Measurements from ENCODE around the gene KAT2A. TPM values are rescaled to one million over a fixed set of nuclear protein-coding genes. Genes with fewer than 3 reads are reported as not detected.

The KAT2A gene
- polyA plus RNA-seq, 3 donors, result 1.9 to 68.7 (median 2.0) TPM

DNA sequence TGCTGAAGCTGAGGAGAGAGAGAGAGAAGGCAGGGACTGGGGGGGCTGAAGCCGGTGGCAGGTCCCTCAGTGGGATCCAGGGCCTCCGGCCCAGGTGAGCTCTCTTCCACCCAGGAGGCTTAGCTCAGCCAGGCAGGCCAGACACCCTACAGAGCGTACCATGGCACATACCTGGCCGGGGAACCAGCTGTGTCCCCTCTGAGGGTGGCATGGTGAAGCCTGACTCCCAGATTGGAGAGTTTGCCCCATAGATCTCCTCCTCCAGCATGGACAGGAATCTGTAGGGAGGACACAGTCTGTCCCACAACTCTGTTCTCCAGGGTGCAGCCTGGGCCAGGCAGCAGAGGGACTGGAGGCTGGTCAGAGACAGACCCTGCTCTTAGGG, 3.0 kb downstream of the KAT2A start:
- WGBS (ENCODE audit: insufficient coverage), result 100% methylated on average over 3 of the region's 4 CpGs
- no peaks in the 10 kb centered on the region for H3K9me3 ChIP-seq (replicated peaks in 1 of 2; ENCODE audit: control insufficient read depth in 1 of 2, insufficient read depth in 1 of 2, low read length in 2 of 2)
- H3K4me3 ChIP-seq (replicated peaks in 1 of 3; ENCODE audit: low read depth in 2 of 3, low read length in 3 of 3), result no peak overlapping the region
- Mint-ChIP-seq H3K9me3 (no peaks in the 10 kb centered on the region), H3K27me3 (ENCODE audit: low read depth in 3 of 3) (no peaks in the 10 kb centered on the region), H3K36me3 (peaks cover 20 to 32% of the 10 kb centered on the region in 2 donors), H3K4me3 (no peak overlapping the region), H3K27ac (peak overlapping the region in 1 of 7 donors; percentile 43), H3K4me1 (peaks cover 27% of the 10 kb centered on the region)
- no peak overlapping the region for H3K9ac ChIP-seq (ENCODE audit: insufficient read depth, low read length, poor library complexity, severe bottlenecking)
- intact Hi-C loops (cut with micrococcal nuclease), result loop anchor here in 1 of 2 donors (5.0 kb wide), 1 partner anchor 91 kb away; no protein-coding TSS in a partner anchor
- H3K79me2 ChIP-seq (ENCODE audit: insufficient read depth, low read length), result no peaks in the 10 kb centered on the region
- H3K4me1 ChIP-seq (ENCODE audit: control insufficient read depth in 1 of 2, insufficient read depth in 2 of 2, low read length in 2 of 2), result peaks cover 12 to 20% of the 10 kb centered on the region in 2 donors
- no peak overlapping the region for H2AFZ ChIP-seq (ENCODE audit: insufficient read depth, low read depth, low read length, poor library complexity, severe bottlenecking)
- H3K4me2 ChIP-seq (replicated peaks; ENCODE audit: extremely low read depth, low read length, poor library complexity, severe bottlenecking), result no peak overlapping the region
- H3K27ac ChIP-seq (ENCODE audit: low read depth in 1 of 2, low read length in 2 of 2), result no peak overlapping the region
- no peak for TF ChIP-seq CTCF (IDR thresholded peaks at IDR 0.05)
- peaks cover 0 to 7% of the 10 kb centered on the region in 2 donors for H3K36me3 ChIP-seq (replicated peaks in 1 of 2; ENCODE audit: control insufficient read depth in 1 of 2, insufficient read depth in 2 of 2, low read length in 2 of 2)
- H3K27me3 ChIP-seq (ENCODE audit: control insufficient read depth in 2 of 2, insufficient read depth in 2 of 2, low read length in 2 of 2), result no peaks in the 10 kb centered on the region
- H4K20me1 ChIP-seq (ENCODE audit: insufficient read depth, low read length), result no peaks in the 10 kb centered on the region
- DNase-seq, result no peak

GRCh38 chr17:42117397-42118125, 3.6 kb downstream of the KAT2A start:
- Mint-ChIP-seq H3K36me3 (peaks cover 19 to 27% of the 10 kb centered on the region in 2 donors), H3K27me3 (ENCODE audit: low read depth in 3 of 3) (no peaks in the 10 kb centered on the region), H3K4me1 (peaks cover 30% of the 10 kb centered on the region), H3K27ac (peak overlapping the region in 1 of 7 donors; percentile 46), H3K9me3 (no peaks in the 10 kb centered on the region), H3K4me3 (no peak overlapping the region)
- H4K20me1 ChIP-seq (ENCODE audit: insufficient read depth, low read length), result no peaks in the 10 kb centered on the region
- H3K4me1 ChIP-seq (ENCODE audit: control insufficient read depth in 1 of 2, insufficient read depth in 2 of 2, low read length in 2 of 2), result peaks cover 17 to 25% of the 10 kb centered on the region in 2 donors
- H3K4me3 ChIP-seq (replicated peaks in 1 of 3; ENCODE audit: low read depth in 2 of 3, low read length in 3 of 3), result no peak overlapping the region
- no peak overlapping the region for H3K4me2 ChIP-seq (replicated peaks; ENCODE audit: extremely low read depth, low read length, poor library complexity, severe bottlenecking)
- no peaks in the 10 kb centered on the region for H3K27me3 ChIP-seq (ENCODE audit: control insufficient read depth in 2 of 2, insufficient read depth in 2 of 2, low read length in 2 of 2)
- H3K79me2 ChIP-seq (ENCODE audit: insufficient read depth, low read length), result no peaks in the 10 kb centered on the region
- H2AFZ ChIP-seq (ENCODE audit: insufficient read depth, low read depth, low read length, poor library complexity, severe bottlenecking), result no peak overlapping the region
- peaks cover 0 to 2% of the 10 kb centered on the region in 2 donors for H3K36me3 ChIP-seq (replicated peaks in 1 of 2; ENCODE audit: control insufficient read depth in 1 of 2, insufficient read depth in 2 of 2, low read length in 2 of 2)
- no peaks in the 10 kb centered on the region for H3K9me3 ChIP-seq (replicated peaks in 1 of 2; ENCODE audit: control insufficient read depth in 1 of 2, insufficient read depth in 1 of 2, low read length in 2 of 2)
- intact Hi-C loops (cut with micrococcal nuclease), result loop anchor here (2.0 to 5.0 kb wide), 3 partner anchors 90 to 155 kb away; no protein-coding TSS in a partner anchor
- no peak overlapping the region for H3K27ac ChIP-seq (ENCODE audit: low read depth in 1 of 2, low read length in 2 of 2)
- WGBS (ENCODE audit: insufficient coverage), result 91% methylated on average over 29 of the region's 30 CpGs
- TF ChIP-seq CTCF (IDR thresholded peaks at IDR 0.05), result no peak
- no peak overlapping the region for H3K9ac ChIP-seq (ENCODE audit: insufficient read depth, low read length, poor library complexity, severe bottlenecking)
- DNase-seq, result no peak

All from CD14-positive monocyte (primary cell).